HG03354 (cell line): ENCODE measurements around the gene LCN15.
"Not testable (repeated sequence)": the region's sequence is repeated elsewhere in the genome, so short reads cannot be mapped to it uniquely, and the experiment has no call there.

Experiments
- ATAC-seq: cut with Tn5 transposase; IDR thresholded peaks from one replicate; pipeline ENCODE4 v1.9.1; 2021; ENCODE audit warnings: mild to moderate bottlenecking; ENCODE audit not compliant: unreplicated experiment, poor library complexity, severe bottlenecking

Gene LCN15

DNA sequence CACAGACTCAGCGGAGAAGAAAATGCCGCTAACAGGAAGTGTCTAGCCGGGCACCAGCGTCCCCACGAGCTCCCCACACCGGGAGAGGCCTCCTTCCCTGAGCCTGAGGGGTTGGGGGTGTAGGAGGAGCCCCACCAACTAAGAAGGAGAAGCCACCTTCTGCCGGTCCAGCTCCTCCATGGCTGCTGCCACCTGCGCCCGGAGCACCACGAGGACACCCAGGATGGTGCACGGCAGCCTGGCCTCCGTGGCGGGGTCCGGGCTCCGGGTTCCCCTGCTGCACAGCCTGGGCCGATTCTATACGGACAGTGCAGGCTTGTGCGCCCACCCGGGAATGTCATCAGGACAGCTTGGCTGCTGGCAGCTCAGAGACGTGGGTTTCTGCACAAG, 6.6 kb downstream of the LCN15 start:
- no peak for ATAC-seq

DNA sequence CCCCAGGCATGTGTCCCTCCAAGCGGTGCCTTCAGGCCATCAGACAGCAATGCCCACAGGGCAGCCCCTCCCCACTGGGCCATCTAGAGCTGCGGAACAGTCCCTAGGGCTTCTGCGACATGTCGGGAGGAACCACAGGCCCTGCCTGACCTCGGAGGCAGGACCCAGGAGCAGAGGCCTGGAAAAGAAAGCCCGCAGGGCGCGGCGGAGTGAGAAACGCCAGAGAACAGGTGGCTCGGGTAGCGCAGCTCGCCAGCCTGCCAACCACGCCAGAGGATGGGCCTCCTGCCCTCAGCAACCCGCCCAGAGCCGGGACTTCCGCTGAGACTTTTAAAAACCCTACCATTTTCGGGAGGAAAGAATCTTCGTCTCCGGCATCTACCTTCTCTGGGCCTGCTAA, 7.0 kb downstream of the LCN15 start:
- no peak for ATAC-seq

DNA sequence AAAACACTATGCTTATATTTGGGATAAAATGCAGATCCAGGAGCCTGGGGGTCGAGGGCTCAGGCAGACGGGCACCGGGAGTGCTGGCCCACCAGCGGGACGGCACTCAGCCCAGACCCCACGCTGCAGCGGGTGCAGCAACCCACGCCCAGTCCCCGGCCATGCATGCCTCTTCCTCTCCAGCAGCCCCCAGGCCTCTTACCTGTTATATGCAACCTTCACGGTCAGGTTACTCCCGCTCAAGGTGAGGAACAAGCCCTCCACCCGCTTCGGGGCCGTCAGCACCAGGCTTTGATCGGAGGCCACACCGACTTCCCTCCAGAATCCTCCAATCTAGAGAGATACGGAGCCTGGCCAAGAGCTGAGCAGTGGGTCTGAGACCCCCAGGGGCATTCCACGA, 7.5 kb downstream of the LCN15 start:
- ATAC-seq = no peak

DNA sequence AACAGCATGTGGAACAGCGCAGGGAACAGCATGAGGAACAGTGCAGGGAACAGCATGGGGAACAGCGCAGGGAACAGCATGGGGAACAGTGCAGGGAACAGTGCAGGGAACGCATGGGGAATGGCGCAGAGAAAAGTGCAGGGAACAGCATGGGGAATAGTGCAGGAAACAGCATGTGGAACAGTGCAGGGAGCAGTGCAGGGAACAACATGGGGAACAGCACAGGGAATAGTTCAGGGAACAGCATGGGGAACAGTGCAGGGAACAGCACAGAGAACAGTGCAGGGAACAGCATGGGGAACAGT, 8.2 kb downstream of the LCN15 start:
- no peak for ATAC-seq

DNA sequence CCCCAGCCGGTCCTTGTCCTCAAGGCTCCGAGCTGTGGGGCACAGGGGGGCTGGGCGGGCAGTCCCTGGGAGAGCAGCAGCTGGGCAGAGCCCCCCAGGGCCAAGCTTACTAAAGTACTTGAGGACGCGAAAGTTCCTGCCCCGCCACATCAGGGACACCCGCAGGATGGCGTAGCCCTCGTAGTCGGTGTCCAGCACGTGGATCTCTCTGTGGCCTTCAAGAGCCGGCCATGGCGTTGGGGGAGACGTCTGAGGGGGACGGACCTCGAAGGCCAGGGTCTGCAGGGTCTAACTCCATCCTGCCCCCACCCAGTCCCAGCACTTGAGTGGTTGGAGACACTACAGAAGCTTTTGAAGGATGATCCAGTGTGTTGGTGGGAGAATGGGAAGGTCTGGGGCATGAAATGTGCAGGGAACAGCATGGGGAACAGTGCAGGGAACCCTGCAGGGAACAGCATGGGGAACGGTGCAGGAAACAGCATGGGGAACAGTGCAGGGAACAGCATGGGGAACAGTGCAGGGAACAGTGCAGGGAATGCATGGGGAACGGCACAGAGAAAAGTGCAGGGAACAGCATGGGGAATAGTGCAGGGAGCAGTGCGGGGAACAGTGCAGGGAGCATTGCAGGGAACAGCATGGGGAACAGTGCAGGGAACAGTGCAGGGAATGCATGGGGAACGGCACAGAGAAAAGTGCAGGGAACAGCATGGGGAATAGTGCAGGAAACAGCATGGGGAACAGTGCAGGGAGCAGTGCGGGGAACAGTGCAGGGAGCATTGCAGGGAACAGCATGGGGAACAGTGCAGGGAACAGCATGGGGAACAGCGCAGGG, 8.8 kb downstream of the LCN15 start:
- ATAC-seq = not testable (repeated sequence)

DNA sequence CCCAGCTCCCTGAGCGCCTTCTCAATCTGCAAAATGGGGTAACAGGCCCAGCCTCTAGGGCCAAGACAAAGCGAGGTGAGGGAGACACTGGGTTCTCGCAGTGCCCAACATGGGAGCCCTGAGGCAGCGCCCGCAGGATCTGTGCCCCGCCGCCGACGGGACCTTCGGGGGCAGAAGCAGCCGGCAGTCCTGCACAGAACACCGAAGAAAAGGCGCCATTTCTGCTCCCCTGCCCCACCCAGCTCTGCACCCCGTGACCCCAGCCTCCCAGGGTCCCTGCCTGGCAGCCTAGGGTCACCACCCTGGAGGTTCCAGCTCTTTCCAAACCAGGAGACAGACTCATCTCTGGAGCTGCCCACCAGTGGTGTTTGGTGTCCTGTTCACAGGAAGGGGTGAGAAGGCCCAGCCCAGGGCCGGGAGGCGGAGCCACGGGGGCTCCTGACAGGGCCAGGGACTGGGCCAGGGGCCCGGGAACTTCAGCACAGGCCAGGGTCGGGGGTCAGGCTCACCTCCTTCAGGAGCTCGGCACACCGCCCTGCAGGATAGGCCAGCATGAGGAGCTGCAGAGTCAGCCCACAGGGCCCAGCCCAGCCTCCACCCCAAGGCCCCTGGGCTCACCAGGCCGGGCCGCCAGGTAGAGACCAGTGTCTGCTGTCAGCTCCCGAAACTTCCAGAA, 9.6 kb downstream of the LCN15 start:
- no peak for ATAC-seq

DNA sequence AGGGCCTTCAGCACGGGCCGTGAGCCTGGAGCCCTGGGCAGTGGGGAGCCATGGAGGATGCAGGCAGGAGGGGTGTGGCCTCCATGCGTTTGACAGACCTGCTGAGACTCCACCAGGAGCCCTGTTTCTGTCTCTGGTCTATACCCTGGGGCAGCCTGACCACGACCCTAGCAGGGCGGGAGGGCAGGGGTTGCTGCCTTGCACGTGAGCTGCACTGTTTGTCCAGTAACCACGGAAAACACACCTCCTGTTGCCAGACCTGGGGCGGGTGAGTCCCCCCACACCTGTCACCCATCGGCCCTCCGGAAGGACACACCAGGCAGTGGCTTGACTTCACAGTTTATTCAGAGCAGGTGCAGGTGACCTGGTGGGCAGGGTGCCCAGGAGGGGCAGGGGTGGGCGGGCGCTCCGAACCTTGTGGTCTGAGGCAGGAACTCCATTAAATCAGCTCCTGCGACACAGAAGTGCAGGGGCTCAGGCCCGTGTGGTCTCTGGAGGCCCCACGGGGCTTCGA, 10.2 kb downstream of the LCN15 start:
- no peak for ATAC-seq

DNA sequence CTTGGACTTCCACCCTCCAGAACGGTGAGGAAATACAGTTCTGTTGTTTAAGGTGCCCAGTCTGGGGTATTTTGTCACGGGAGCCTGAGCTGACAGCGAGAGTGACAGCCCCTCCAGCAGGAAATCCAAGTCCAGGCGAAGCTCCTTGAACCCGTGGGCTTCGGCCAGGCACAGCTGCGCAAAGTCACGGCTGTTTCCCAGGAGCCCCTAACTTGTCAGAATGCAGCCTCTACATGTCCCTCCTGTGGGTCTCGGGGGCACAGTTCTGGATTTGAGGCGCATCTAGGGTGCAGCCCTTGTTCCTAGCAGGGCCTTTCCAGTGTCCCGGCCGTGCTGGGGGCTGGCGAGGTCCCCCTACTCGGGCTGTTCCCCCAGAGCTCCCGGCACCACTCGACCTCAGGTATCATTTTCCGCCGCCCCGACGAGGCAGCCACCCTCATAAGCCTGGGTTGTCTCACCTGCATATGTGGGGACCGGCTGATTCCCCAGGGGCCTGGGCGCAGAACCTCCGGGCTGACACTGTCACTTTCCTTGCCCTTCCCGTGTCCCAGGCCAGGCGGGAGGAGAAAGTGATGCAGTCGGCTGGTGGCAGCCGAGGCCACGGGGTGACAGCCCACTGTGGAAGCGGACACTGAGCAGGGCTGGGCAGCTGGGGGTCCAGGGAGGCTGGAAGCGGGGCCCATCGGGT, 10.8 kb downstream of the LCN15 start:
- ATAC-seq = no peak

DNA sequence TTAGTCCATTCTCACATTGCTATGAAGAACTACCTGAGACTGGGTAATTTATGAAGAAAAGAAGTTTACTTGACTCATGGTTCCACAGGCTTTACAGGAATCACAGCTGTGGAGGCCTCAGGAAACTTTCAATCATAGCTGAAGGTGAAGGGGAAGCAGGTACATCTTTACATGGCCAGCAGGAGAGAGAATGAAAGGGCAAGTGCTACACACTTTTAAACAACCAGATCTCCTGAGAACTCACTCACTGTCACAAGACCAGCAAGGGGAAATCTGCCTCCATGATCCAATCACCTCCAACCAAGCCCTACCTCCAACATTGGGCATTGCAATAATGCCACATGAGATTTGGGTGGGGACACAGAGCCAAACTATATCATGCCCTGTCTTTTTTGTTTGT, 12.5 kb downstream of the LCN15 start:
- ATAC-seq = no peak

DNA sequence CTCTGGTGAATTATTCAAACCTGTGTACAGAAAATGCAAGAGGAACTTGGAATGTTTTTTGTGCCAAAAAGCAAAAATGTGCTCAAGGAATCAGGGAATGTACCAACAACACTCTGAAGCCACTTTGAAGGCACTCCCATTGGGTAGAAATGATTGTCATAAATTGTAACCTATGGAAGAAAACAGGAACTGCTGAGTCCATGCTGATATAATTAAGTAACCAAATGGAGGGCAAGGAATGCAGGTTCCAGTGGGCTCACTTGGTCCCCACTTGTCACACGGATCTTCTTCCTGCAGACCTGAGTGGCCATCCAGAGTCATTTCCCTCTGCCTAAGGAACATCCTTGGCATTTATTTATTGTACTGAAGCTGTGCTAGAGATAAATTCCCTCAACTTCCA, 13.1 kb downstream of the LCN15 start:
- no peak for ATAC-seq

DNA sequence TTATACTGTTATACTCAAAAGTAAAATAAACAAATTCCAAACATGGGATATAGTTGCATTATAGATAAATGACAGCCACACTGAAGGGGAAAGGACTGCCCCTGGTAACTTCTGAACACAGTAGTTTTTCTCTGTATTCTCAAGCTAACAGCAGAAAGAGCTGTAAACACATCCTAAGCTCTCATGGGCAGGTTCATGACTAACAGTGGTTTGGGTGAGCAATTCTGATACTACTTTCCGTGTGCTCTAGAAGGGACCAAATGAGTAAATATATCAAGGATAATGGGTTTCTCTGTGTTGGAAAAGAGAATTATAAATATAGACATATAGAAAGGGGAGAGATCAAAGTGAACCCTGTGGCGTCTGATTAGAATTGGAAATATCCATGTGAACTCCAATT, 13.8 kb downstream of the LCN15 start:
- no peak for ATAC-seq

DNA sequence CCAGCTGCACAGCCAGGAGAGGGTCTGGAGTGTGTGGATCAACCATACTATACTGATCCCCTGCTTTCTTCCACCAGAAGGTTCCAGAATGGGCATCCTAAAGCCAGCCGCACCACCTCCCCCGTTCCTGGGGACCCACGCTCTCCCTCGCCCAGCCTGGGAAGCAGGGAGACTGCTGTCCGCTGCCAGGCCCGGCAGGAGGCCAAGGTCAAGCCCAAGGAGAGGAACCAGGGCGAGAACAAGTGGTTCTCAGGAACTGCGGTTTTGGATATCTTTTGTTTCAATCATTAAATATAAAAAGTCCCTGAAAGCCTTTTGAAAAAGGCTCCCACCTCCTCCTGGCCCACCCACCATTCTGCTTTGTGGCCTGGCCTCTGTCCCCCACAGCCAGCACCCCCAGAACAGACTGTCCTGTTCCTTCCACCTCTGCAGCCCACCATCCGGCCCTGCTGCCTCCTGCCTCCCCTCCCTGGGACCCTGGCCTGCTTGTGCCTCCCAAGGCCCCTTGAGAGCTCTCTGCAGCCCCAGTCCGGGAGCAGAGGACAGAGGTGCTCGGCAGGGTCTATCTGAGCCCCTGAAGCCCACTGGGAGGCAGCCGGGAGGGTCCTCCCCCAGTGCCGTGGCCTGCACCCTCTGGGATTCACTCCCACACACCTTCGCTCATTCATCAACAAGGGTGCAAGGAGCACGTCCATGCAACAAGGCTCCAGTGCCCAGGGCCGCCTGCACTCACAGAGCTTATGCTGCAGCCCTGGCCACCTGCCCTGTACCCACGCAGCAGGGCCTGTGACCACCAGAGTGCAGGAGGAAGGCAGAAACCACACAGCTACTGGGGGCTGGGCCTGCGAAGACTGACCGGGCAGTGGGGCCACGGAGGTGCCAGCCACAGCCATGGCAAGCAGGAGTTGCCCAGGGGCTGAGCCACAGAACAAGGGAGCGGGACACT, 15.4 kb downstream of the LCN15 start:
- no peak for ATAC-seq

DNA sequence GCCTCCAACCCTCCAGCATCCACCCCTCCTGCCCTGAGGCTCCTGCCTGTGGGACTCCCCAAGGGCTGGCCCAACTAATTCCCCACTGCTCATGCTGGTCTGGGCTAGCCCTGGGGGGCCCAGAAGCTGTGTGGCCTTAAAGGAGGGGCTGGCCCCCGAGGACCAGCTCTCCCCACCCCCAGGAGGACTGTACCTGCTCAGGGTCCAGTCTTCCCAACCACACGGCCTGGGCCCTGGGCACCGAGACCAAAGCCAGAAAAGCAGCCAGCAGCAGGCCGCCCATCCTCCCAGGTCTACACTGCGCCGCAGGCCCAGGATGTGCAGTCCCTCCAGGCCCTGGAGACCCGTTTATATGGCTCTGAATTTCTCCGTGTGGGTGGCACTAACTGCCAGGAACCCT, 16.1 kb downstream of the LCN15 start, which contains the start of gene LCN6:
Gene LCN6 (minus strand): TSS at position 325 of the 400 bp plus-strand sequence. CDS start 42 bp downstream, at position 283.
- no peak for ATAC-seq

DNA sequence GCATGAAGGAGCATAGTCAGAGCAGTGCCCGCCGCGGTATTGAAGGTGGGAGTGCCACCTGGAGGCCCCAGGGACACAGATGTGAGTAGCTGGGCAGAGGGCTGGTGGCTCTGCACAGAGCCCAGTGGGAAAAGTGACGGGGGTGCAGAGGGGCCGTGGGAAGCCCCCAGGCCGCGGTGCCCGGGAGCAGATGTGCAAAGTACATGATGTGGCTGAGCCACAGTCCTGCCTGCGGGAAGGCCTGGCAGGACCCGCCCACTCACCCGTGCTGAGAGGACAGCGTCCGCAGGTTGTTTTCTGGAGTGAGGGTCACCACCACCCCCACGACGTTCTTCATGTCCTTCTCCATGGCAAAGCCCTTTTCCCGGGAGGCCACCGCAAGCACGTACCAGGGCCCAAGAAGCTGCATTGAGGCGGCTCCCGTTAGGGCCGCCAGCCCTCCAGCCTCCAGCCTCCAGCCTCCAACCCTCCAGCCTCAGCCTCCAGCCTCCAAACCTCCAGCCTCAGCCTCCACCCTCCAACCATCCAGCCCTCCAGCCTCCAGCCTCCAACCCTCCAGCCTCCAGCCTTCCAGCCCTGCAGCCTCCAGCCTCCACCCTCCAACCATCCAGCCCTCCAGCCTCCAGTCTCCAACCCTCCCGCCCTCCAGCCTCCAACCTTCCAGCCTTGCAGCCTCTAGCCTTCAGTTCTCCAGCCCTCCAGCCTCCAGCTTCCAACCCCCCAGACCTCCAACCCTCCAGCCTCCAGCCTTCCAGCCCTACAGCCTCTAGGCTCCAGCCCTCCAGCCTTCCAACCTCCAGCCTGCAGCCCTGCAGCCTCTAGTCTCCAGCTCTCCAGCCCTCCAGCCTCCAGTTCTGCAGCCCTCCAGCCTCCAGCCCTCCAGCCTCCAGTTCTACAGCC, 16.9 kb downstream of the LCN15 start:
- no peak for ATAC-seq

DNA sequence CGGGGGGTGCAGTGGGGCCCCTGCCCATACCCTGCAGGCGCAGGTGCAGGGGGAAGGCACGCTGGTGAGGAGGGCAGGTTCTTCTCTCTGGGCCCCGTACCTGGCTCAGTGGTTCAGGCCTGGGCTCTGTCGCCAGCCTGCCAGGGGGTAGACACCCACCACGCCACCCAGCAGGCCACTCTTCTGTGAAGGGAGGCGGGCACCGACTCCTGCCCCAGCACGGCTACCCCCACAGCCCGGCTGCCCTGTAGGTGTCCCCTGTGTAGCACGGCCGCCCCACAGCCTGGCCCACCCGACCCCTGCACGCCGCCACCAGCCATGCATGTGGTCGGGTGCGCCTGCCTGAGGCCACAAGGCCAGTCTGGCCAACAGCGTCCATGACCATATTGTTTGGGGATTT, 17.7 kb downstream of the LCN15 start:
- ATAC-seq = no peak

DNA sequence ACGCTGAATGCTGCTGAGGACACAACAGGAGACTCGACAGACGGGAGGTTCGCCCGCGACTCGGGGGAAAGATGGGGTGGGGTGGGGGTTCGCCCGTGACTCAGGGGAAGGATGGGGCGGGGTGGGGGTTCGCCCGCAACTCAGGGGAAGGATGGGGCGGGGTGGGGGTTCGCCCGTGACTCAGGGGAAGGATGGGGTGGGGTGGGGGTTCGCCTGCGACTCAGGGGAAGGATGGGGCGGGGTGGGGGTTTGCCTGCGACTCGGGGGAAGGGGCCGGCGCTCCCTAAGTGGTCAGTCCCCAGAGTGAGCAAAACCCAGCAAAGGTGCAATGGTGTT, 18.2 kb downstream of the LCN15 start:
- ATAC-seq = no peak

DNA sequence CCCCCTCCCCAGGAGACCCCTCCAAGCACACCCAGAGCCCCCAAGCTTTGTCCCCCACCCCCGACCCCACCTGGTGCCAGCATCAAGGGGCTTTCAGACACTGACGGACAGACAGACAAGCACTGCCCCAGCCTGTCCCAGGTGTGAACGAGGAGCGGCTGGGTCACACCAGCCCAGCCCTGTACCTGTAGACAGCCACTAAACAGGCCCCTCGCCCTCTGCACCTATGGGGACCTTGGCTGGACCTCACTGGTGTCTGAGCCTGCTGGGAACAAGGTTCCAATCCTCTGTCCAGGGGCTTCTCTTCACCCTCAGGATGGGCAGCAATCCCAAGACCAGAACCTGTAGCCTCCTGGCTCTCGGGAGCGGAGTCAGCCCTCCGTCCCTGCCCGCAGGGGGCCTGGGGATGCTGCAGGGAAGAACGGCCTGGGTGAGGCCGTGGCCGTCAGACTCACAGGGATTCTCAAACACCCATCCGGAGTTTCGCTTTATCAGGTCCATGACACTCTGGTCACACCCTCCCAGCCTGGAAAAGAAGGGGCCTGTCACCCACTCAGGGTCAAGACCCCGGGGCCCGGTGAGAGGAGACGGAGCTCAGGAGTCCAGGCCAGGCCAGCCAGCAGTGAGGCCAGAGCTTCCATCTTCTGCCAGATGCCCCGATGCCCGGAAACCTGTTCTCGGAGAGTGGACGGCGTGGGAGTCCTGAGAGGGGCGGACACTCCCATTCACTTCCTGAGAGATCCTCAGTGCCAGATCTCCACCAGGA, 18.7 kb downstream of the LCN15 start:
- ATAC-seq = no peak

DNA sequence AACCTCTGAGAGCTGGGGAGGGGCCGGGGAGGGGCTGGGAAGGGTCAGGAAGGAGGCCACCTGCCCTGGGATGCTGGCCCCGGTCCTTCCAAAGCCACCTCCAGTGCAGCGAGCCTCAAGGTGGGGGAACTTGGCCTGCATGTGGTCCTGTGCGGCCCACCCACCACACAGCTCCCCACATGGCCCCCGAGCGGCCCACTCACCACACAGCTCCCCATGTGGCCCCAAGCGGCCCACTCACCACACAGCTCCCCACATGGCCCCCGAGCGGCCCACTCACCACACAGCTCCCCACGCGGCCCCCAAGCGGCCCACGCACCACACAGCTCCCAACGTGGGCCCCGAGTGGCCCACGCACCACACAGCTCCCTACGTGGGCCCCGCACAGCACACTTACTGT, 19.5 kb downstream of the LCN15 start:
- ATAC-seq = no peak
